Gastroesophageal sphincter (tissue), 3 donors: ENCODE data around the gene PPP1R37.

ENCODE experiments used
- CTCF ChIP-seq, 4 experiments: fragments of 200-600 bp in 2 of 4; fragments of 450-650 bp in 2 of 4; sonication (generic) in 1 of 4; IDR thresholded peaks; one replicate each; pipeline ENCODE4 v1.5.1; 2017 to 2019; ENCODE audit warnings: antibody characterized with exemption in 4 of 4, mild to moderate bottlenecking in 2 of 4, moderate library complexity in 2 of 4
- POLR2AphosphoS5 ChIP-seq: sonication (generic); formaldehyde crosslinking; IDR thresholded peaks from one replicate; pipeline ENCODE4 v1.6.1; 2017; ENCODE audit warnings: antibody characterized with exemption

- TF ChIP-seq CTCF (IDR thresholded peaks at IDR 0.05) (no peak), POLR2AphosphoS5 (peak; percentile 68)
Measured at GRCh38 chr19:45177817-45178261, 84.9 kb downstream of the PPP1R37 start, which contains the start of gene TRAPPC6A.
